Adrenal gland (tissue), 5 donors: ENCODE measurements around the gene FARP1.

Experiments used
- POLR2A ChIP-seq, 2 donors: fragments of 450-650 bp; IDR thresholded peaks; one replicate each; pipeline ENCODE4 v1.6.1; 2017; ENCODE audit warnings: antibody characterized with exemption in 2 of 2, mild to moderate bottlenecking in 2 of 2, moderate library complexity in 1 of 2
- TF ChIP-seq, protein P1 (sequence below), 6 experiments: fragments of 450-650 bp in 4 of 6; fragments of 200-600 bp in 2 of 6; sonication (generic) in 1 of 6; IDR thresholded peaks; 1 replicate in 5 of 6; 2 replicates in 1 of 6; pipeline versions ENCODE4 v1.5.1 to v1.8.0; 2016 to 2021; ENCODE audit warnings: antibody characterized with exemption in 6 of 6, mild to moderate bottlenecking in 2 of 6, moderate library complexity in 1 of 6
- donor health status: DM: no; HTN: no; CAD: no.

DNA sequence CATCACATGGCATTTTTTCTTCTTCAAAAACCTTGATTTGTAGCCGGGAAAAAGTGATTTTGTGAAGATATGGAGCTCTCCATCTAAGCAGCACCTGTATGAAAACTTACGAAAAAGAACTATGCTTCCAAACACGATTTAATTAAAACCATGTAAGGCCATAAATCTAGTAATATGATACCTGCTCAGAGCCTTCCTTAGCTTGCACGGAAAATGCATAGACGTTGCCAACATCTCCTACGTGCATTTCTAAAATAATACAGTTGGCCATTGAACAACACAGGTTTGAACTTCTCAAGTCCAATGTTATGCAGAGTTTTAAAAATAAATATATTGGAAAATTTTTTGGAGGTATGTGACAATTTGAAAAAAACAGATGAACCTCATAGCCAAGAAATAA, 93.3 kb downstream of the FARP1 start:
- TF ChIP-seq, protein P1, sequence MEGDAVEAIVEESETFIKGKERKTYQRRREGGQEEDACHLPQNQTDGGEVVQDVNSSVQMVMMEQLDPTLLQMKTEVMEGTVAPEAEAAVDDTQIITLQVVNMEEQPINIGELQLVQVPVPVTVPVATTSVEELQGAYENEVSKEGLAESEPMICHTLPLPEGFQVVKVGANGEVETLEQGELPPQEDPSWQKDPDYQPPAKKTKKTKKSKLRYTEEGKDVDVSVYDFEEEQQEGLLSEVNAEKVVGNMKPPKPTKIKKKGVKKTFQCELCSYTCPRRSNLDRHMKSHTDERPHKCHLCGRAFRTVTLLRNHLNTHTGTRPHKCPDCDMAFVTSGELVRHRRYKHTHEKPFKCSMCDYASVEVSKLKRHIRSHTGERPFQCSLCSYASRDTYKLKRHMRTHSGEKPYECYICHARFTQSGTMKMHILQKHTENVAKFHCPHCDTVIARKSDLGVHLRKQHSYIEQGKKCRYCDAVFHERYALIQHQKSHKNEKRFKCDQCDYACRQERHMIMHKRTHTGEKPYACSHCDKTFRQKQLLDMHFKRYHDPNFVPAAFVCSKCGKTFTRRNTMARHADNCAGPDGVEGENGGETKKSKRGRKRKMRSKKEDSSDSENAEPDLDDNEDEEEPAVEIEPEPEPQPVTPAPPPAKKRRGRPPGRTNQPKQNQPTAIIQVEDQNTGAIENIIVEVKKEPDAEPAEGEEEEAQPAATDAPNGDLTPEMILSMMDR (IDR thresholded peaks at IDR 0.05) = no peak
- no peak for TF ChIP-seq POLR2A (IDR thresholded peaks at IDR 0.05)
